ENCODE results near the gene FAM131A. TPM values are rescaled to one million over a fixed set of nuclear protein-coding genes. Genes with fewer than 3 reads are reported as not detected.
A peak's percentile ranks its signal among the peaks of the same experiment; 100 is the strongest.

The FAM131A gene
- total RNA-seq, 1 experiment from 2014 or later = 23.0 TPM

- Mint-ChIP-seq H3K36me3 (no peaks in the 10 kb centered on the region), H3K4me3 (peak within 1 kb of the TSS; percentile 72), H3K4me1 (peaks cover 45% of the 10 kb centered on the region), H3K27ac (no peak within 1 kb of the TSS), H3K9me3 (no peaks in the 10 kb centered on the region), H3K27me3 (ENCODE audit: low read depth) (peaks cover 52% of the 10 kb centered on the region)
- ATAC-seq (peak; percentile 32), DNase-seq (ENCODE audit: low spot score) (peak; percentile 40)
- TF ChIP-seq GABPB1 (CRISPR knock-in tag; IDR thresholded peaks at IDR 0.05) = peak; percentile 49
- peak; percentile 28; the same call in 1 of the 2 replicates for TF ChIP-seq ZNF423 (CRISPR knock-in tag; IDR thresholded peaks at IDR 0.05)
- no peak for TF ChIP-seq NR1H2 (CRISPR knock-in tag; IDR thresholded peaks at IDR 0.05)
- TF ChIP-seq MYBL2 (CRISPR knock-in tag; IDR thresholded peaks at IDR 0.05) = peak; percentile 50; the same call in 1 of the 2 replicates
- TF ChIP-seq ZNF416 (CRISPR knock-in tag; IDR thresholded peaks at IDR 0.05) = no peak
- TF ChIP-seq FOXP1 (CRISPR knock-in tag; IDR thresholded peaks at IDR 0.05; ENCODE audit: borderline replicate concordance) = no peak
- ChIA-PET POLR2A (no interaction called here), CTCF (interaction anchor here (1.1 to 2.8 kb wide), 5 partner anchors 8 to 163 kb away, joined by 3 to 13 read pairs (median 4); no protein-coding TSS in a partner anchor)
Observed at GRCh38 chr3:184377882-184378445, 40.6 kb downstream of the FAM131A start, which contains the start of gene THPO. TSS of gene THPO (minus strand) at chr3:184378207. CDS start at chr3:184376259, 1,948 bp downstream.

- TF ChIP-seq ZNF416 (CRISPR knock-in tag; IDR thresholded peaks at IDR 0.05) (no peak), ATF1 (CRISPR knock-in tag; IDR thresholded peaks at IDR 0.05) (no peak), ZNF423 (CRISPR knock-in tag; IDR thresholded peaks at IDR 0.05) (no peak), EMX1 (CRISPR knock-in tag; IDR thresholded peaks at IDR 0.05) (no peak), IRF2 (CRISPR knock-in tag; IDR thresholded peaks at IDR 0.05; ENCODE audit: borderline replicate concordance, low read depth) (no peak), ZSCAN18 (CRISPR knock-in tag; IDR thresholded peaks at IDR 0.05) (no peak), AR (CRISPR knock-in tag; IDR thresholded peaks at IDR 0.05) (no peak), JUN (CRISPR knock-in tag; IDR thresholded peaks at IDR 0.05) (no peak), PREB (CRISPR knock-in tag; IDR thresholded peaks at IDR 0.05; ENCODE audit: borderline replicate concordance) (no peak), ZNF532 (CRISPR knock-in tag; IDR thresholded peaks at IDR 0.05; ENCODE audit: borderline replicate concordance) (no peak), HMGXB4 (CRISPR knock-in tag; IDR thresholded peaks at IDR 0.05) (no peak), PRRX2 (CRISPR knock-in tag; IDR thresholded peaks at IDR 0.05) (no peak), NR3C1 (CRISPR knock-in tag; conservative IDR thresholded peaks at IDR 0.05; ENCODE audit: low read depth) (no peak)
- H3K27me3 Mint-ChIP-seq (ENCODE audit: low read depth) = peaks cover 59% of the 10 kb centered on the region
- POLR2A ChIA-PET = no interaction called here
- H3K27ac Mint-ChIP-seq = no peak overlapping the region
- no peak for ATAC-seq
- H3K4me3 Mint-ChIP-seq = peak overlapping the region; percentile 72
- CTCF ChIA-PET = interaction anchor here (0.5 kb wide), 1 partner anchor 163 kb away, joined by 4 read pairs; no protein-coding TSS in a partner anchor
- no peaks in the 10 kb centered on the region for H3K9me3 Mint-ChIP-seq
- no peaks in the 10 kb centered on the region for H3K36me3 Mint-ChIP-seq
- peaks cover 45% of the 10 kb centered on the region for H3K4me1 Mint-ChIP-seq
- DNase-seq (ENCODE audit: low spot score) = no peak
Observed at GRCh38 chr3:184378651-184379357, 41.4 kb downstream of the FAM131A start.

All from WTC11 (cell line).